HepG2 (cell line): ENCODE results near the gene AGXT. TPM values are rescaled to one million over a fixed set of nuclear protein-coding genes. Genes with fewer than 3 reads are reported as not detected.

Experiments used
- CHD4 ChIP-seq: fragments of 200-600 bp; sonication (generic); IDR thresholded peaks from 2 replicates; pipeline ENCODE4 v1.7.0; 2017; ENCODE audit warnings: mild to moderate bottlenecking, low read length, borderline replicate concordance
- CSRNP2 ChIP-seq: sonication (generic); formaldehyde crosslinking; conservative IDR thresholded peaks from 2 replicates; pipeline ENCODE4 v1.8.0; 2022; ENCODE audit warnings: low read depth, missing genetic modification reagents
- GATAD2A ChIP-seq: IDR thresholded peaks from 2 replicates; pipeline ENCODE4 v1.6.1; 2016
- KDM5B ChIP-seq: sonication (generic); formaldehyde crosslinking; IDR thresholded peaks from 2 replicates; pipeline ENCODE4 v1.4.0; 2020; ENCODE audit warnings: missing genetic modification reagents, mild to moderate bottlenecking, borderline replicate concordance
- U2AF2 ChIP-seq: fragments of 200-400 bp; formaldehyde crosslinking; IDR thresholded peaks from 2 replicates; pipeline ENCODE4 v1.6.1; 2017; ENCODE audit warnings: low read depth, mild to moderate bottlenecking, low read length
- ZBTB46 ChIP-seq: sonication (generic); formaldehyde crosslinking; IDR thresholded peaks from 2 replicates; pipeline ENCODE4 v1.4.0; 2020; ENCODE audit warnings: mild to moderate bottlenecking, missing genetic modification reagents, borderline replicate concordance
- ZMYM3 ChIP-seq: sonication (generic); formaldehyde crosslinking; IDR thresholded peaks from 2 replicates; pipeline ENCODE4 v1.5.1; 2020; ENCODE audit warnings: mild to moderate bottlenecking, missing genetic modification reagents
- ZNF232 ChIP-seq: sonication (generic); formaldehyde crosslinking; IDR thresholded peaks from 2 replicates; pipeline ENCODE4 v1.4.0; 2020; ENCODE audit warnings: missing genetic modification reagents, borderline replicate concordance
- ZNF280B ChIP-seq: sonication (generic); formaldehyde crosslinking; IDR thresholded peaks from 2 replicates; pipeline ENCODE4 v1.5.0; 2020; ENCODE audit warnings: missing genetic modification reagents, mild to moderate bottlenecking, borderline replicate concordance
- ZNF333 ChIP-seq: sonication (generic); formaldehyde crosslinking; IDR thresholded peaks from 2 replicates; pipeline ENCODE4 v1.4.0; 2020; ENCODE audit warnings: mild to moderate bottlenecking, missing genetic modification reagents, borderline replicate concordance
- ZNF343 ChIP-seq: sonication (generic); formaldehyde crosslinking; IDR thresholded peaks from 2 replicates; pipeline ENCODE4 v1.4.0; 2020; ENCODE audit warnings: mild to moderate bottlenecking, missing genetic modification reagents
- ZNF646 ChIP-seq: sonication (generic); formaldehyde crosslinking; IDR thresholded peaks from 2 replicates; pipeline ENCODE4 v1.9.0; 2021; ENCODE audit warnings: mild to moderate bottlenecking, missing genetic modification reagents
- ZNF788 ChIP-seq: sonication (generic); formaldehyde crosslinking; IDR thresholded peaks from 2 replicates; pipeline ENCODE4 v1.5.0; 2020; ENCODE audit warnings: mild to moderate bottlenecking, missing genetic modification reagents, borderline replicate concordance
- polyA plus RNA-seq, 8 experiments: library from polyadenylated mRNA; depleted of rRNA in 3 of 8; stranded (reverse) in 7 of 8; unstranded in 1 of 8; fragments of >200 nt; fragmentation: Illumina TruSeq in 4 of 8; extraction: Trizol in 4 of 8; gene quantifications; 2 replicates each; pipeline versions ENCODE4 v1.2.1 to v1.2.3, GENCODE V29; 2011 to 2016; ENCODE audit warnings: low read depth in 4 of 8, missing spikeins in 1 of 8, mixed read lengths in 1 of 8; ENCODE audit not compliant: insufficient read depth in 1 of 8
- total RNA-seq, 5 experiments: library from RNA; depleted of rRNA; stranded (reverse); fragments of >200 nt; fragmentation: Illumina TruSeq; extraction: Trizol; gene quantifications; 2 replicates each; pipeline ENCODE4 v1.2.3, GENCODE V29; 2016; ENCODE audit warnings: low read depth in 1 of 5

The AGXT gene
- total and polyA plus RNA-seq, 2 of the 13 experiments (the other 11 are each of a cell fraction or from before 2014, with no cell fraction given), result 41.9 to 96.1 TPM

GRCh38 chr2:240873805-240874714 is 5.4 kb downstream of the AGXT start (continued):
- TF ChIP-seq ZNF646 (CRISPR knock-in tag), result no peak
- TF ChIP-seq GATAD2A (CRISPR knock-in tag), result peak; percentile 98
- peak; percentile 98; the same call in 1 of the 2 replicates for TF ChIP-seq ZNF343 (CRISPR knock-in tag)
- no peak for TF ChIP-seq U2AF2
- TF ChIP-seq CSRNP2 (CRISPR knock-in tag), result no peak
- peak; percentile 89 for TF ChIP-seq ZMYM3 (CRISPR knock-in tag)
- TF ChIP-seq ZNF232 (CRISPR knock-in tag), result no peak
- TF ChIP-seq KDM5B (CRISPR knock-in tag), result peak; percentile 90
- peak; percentile 77; the same call in 1 of the 2 replicates for TF ChIP-seq CHD4
- peak; percentile 66; the same call in 1 of the 2 replicates for TF ChIP-seq ZNF280B (CRISPR knock-in tag)
- TF ChIP-seq ZNF333 (CRISPR knock-in tag), result 0 out of 2 replicates have a peak, but pooled peaks have one; percentile 85
- peak; percentile 99; the same call in 1 of the 2 replicates for TF ChIP-seq ZNF788 (CRISPR knock-in tag)
- no peak for TF ChIP-seq ZBTB46 (CRISPR knock-in tag)
